Stimulated activated CD4-positive, alpha-beta T cell treated with anti-CD3 and anti-CD28 coated beads, Interleukin-2, amount 100 ng/mL, for 4 hours (primary cell): ENCODE measurements around the gene LCNL1.

Experiments
- DNase-seq: peaks from one replicate; pipeline ENCODE4 v3.0.0-alpha.2; 2020; ENCODE audit warnings: low read depth

LCNL1 gene

GRCh38 chr9:136975644-136976043 lies 7.1 kb upstream of the LCNL1 start:
- no peak for DNase-seq

GRCh38 chr9:136977223-136977622 lies 5.6 kb upstream of the LCNL1 start, which contains the start of gene PTGDS:
PTGDS (plus strand) TSS chr9:136977504; CDS start chr9:136977579, 75 bp downstream.
- DNase-seq, result no peak

GRCh38 chr9:136977649-136978072 lies 5.1 kb upstream of the LCNL1 start:
- DNase-seq, result no peak

- DNase-seq, result peak; percentile 44
Measured at GRCh38 chr9:136978073-136978864, 4.5 kb upstream of the LCNL1 start.

GRCh38 chr9:136978865-136979544 lies 3.8 kb upstream of the LCNL1 start:
- no peak for DNase-seq

- DNase-seq, result no peak
Measured at GRCh38 chr9:136979769-136980587, 2.8 kb upstream of the LCNL1 start.

- DNase-seq, result no peak
Measured at GRCh38 chr9:136980669-136981478, 1.9 kb upstream of the LCNL1 start.

- DNase-seq, result no peak
Measured at GRCh38 chr9:136981588-136982231, 1.1 kb upstream of the LCNL1 start.

- DNase-seq, result no peak
Measured at GRCh38 chr9:136983167-136983566, 374 bp downstream of the LCNL1 start.

GRCh38 chr9:136983656-136984314 lies 992 bp downstream of the LCNL1 start:
- no peak for DNase-seq

- no peak for DNase-seq
Measured at GRCh38 chr9:136984464-136985026, 1.8 kb downstream of the LCNL1 start.

GRCh38 chr9:136985027-136985602 lies 2.3 kb downstream of the LCNL1 start:
- DNase-seq, result no peak

GRCh38 chr9:136985853-136986252 lies 3.1 kb downstream of the LCNL1 start:
- DNase-seq, result no peak

GRCh38 chr9:136988872-136989271 lies 6.1 kb downstream of the LCNL1 start:
- no peak for DNase-seq

GRCh38 chr9:136990242-136990911 lies 7.6 kb downstream of the LCNL1 start:
- DNase-seq, result no peak

GRCh38 chr9:136991993-136992818 lies 9.4 kb downstream of the LCNL1 start, which contains the start of gene PAXX:
PAXX (plus strand) TSS chr9:136992422; CDS start chr9:136992444, 22 bp downstream.
- DNase-seq, result peak; percentile 89

GRCh38 chr9:136992819-136993369 lies 10.1 kb downstream of the LCNL1 start:
- no peak for DNase-seq
